WTC11 (cell line): ENCODE results near the gene SLC23A2. TPM values are rescaled to one million over a fixed set of nuclear protein-coding genes. Genes with fewer than 3 reads are reported as not detected.

ENCODE experiments used
- ATAC-seq: fragments of 200-7000 bp; cut with Tn5 transposase; 2 replicates; pipeline ENCODE4 v1.10.0; 2021; ENCODE audit warnings: mild to moderate bottlenecking, moderate library complexity
- CTCF ChIA-PET: fragments of 300-600 bp; sonication (Branson Sonifier 250); formaldehyde crosslinking; loops from one replicate; lab custom pipeline; 2021; ENCODE audit warnings: antibody characterized with exemption; lab: Charles Lee
- POLR2A ChIA-PET: fragments of 350-600 bp; sonication (Branson Sonifier 250); formaldehyde crosslinking; loops from one replicate; lab custom pipeline; 2021; ENCODE audit warnings: antibody characterized with exemption; lab: Charles Lee
- DNase-seq: peaks from one replicate; pipeline ENCODE4 v3.0.0; 2021; ENCODE audit warnings: low spot score
- H3K27ac Mint-ChIP-seq: 2 replicates; pipeline ENCODE4 v1.8.0; 2021; ENCODE audit warnings: mixed read lengths
- H3K27me3 Mint-ChIP-seq: 2 replicates; pipeline ENCODE4 v1.8.0; 2021; ENCODE audit warnings: low read depth, mild to moderate bottlenecking, moderate library complexity, mixed read lengths
- H3K36me3 Mint-ChIP-seq: 2 replicates; pipeline ENCODE4 v1.8.0; 2021; ENCODE audit warnings: mixed read lengths
- H3K4me1 Mint-ChIP-seq: 2 replicates; pipeline ENCODE4 v1.8.0; 2022; ENCODE audit warnings: mixed read lengths
- H3K4me3 Mint-ChIP-seq: 2 replicates; pipeline ENCODE4 v1.8.0; 2021; ENCODE audit warnings: mild to moderate bottlenecking, moderate library complexity, mixed read lengths
- H3K9me3 Mint-ChIP-seq: 2 replicates; pipeline ENCODE4 v1.8.0; 2021; ENCODE audit warnings: mixed read lengths
- AR ChIP-seq: fragments of 250-450 bp; sonication (Bioruptor Pico); IDR thresholded peaks from 2 replicates; pipeline ENCODE4 v1.9.0; 2021; ENCODE audit warnings: mild to moderate bottlenecking
- HMGXB4 ChIP-seq: sonication (generic); formaldehyde crosslinking; IDR thresholded peaks from 2 replicates; pipeline ENCODE4 v1.8.1; 2023; ENCODE audit warnings: mild to moderate bottlenecking, moderate library complexity, missing genetic modification reagents
- SMAD3 ChIP-seq: sonication (generic); formaldehyde crosslinking; IDR thresholded peaks from 2 replicates; pipeline ENCODE4 v1.8.0; 2022; ENCODE audit warnings: missing genetic modification reagents, mild to moderate bottlenecking, borderline replicate concordance
- SP1 ChIP-seq: sonication (generic); formaldehyde crosslinking; conservative IDR thresholded peaks from 2 replicates; pipeline ENCODE4 v1.8.1; 2022; ENCODE audit warnings: missing genetic modification reagents
- ZBTB21 ChIP-seq: sonication (generic); formaldehyde crosslinking; IDR thresholded peaks from 2 replicates; pipeline ENCODE4 v1.8.1; 2023; ENCODE audit warnings: mild to moderate bottlenecking, missing genetic modification reagents, borderline replicate concordance
- ZBTB43 ChIP-seq: sonication (generic); formaldehyde crosslinking; IDR thresholded peaks from 2 replicates; pipeline ENCODE4 v1.8.1; 2023; ENCODE audit warnings: mild to moderate bottlenecking, missing genetic modification reagents
- ZMAT4 ChIP-seq: fragments of 250-450 bp; sonication (Bioruptor Pico); IDR thresholded peaks from 2 replicates; pipeline ENCODE4 v1.9.0; 2021; ENCODE audit warnings: mild to moderate bottlenecking
- ZNF219 ChIP-seq: sonication (generic); formaldehyde crosslinking; IDR thresholded peaks from 2 replicates; pipeline ENCODE4 v1.8.0; 2023; ENCODE audit warnings: missing genetic modification reagents, mild to moderate bottlenecking, borderline replicate concordance
- ZNF232 ChIP-seq: sonication (generic); formaldehyde crosslinking; IDR thresholded peaks from 2 replicates; pipeline ENCODE4 v1.8.0; 2022; ENCODE audit warnings: mild to moderate bottlenecking, missing genetic modification reagents
- ZNF396 ChIP-seq: fragments of 250-450 bp; sonication (Bioruptor Pico); IDR thresholded peaks from 2 replicates; pipeline ENCODE4 v1.8.0; 2021; ENCODE audit warnings: mild to moderate bottlenecking, moderate library complexity, borderline replicate concordance
- ZNF416 ChIP-seq: fragments of 250-450 bp; sonication (Bioruptor Pico); IDR thresholded peaks from 2 replicates; pipeline ENCODE4 v1.9.0; 2021; ENCODE audit warnings: mild to moderate bottlenecking, inconsistent platforms
- ZNF532 ChIP-seq: fragments of 250-450 bp; sonication (Bioruptor Pico); IDR thresholded peaks from 2 replicates; pipeline ENCODE4 v1.9.0; 2021; ENCODE audit warnings: mild to moderate bottlenecking, borderline replicate concordance
- ZNF671 ChIP-seq: fragments of 250-450 bp; sonication (Bioruptor Pico); IDR thresholded peaks from 2 replicates; pipeline ENCODE4 v1.8.0; 2021; ENCODE audit warnings: mild to moderate bottlenecking
- total RNA-seq: library from RNA; stranded (reverse); gene quantifications from 3 replicates; pipeline ENCODE4 v1.2.3, GENCODE V29; 2021
- TF ChIP-seq, protein P1 (sequence below): fragments of 250-450 bp; sonication (Bioruptor Pico); conservative IDR thresholded peaks from 2 replicates; pipeline ENCODE4 v1.9.0; 2021; ENCODE audit warnings: mild to moderate bottlenecking
- TF ChIP-seq, protein P2 (sequence below): fragments of 250-450 bp; sonication (Bioruptor Pico); IDR thresholded peaks from 2 replicates; pipeline ENCODE4 v2.1.2; 2022; ENCODE audit warnings: mild to moderate bottlenecking, moderate library complexity
- TF ChIP-seq, protein P3 (sequence below): sonication (generic); formaldehyde crosslinking; IDR thresholded peaks from 2 replicates; pipeline ENCODE4 v1.8.1; 2022; ENCODE audit warnings: low read depth, mild to moderate bottlenecking, moderate library complexity, missing genetic modification reagents, borderline replicate concordance
- TF ChIP-seq, protein P4 (sequence below): sonication (generic); formaldehyde crosslinking; IDR thresholded peaks from 2 replicates; pipeline ENCODE4 v1.8.1; 2022; ENCODE audit warnings: missing genetic modification reagents, borderline replicate concordance

Gene SLC23A2
- total RNA-seq, 1 experiment from 2014 or later = 14.5 TPM

- TF ChIP-seq, protein P1, sequence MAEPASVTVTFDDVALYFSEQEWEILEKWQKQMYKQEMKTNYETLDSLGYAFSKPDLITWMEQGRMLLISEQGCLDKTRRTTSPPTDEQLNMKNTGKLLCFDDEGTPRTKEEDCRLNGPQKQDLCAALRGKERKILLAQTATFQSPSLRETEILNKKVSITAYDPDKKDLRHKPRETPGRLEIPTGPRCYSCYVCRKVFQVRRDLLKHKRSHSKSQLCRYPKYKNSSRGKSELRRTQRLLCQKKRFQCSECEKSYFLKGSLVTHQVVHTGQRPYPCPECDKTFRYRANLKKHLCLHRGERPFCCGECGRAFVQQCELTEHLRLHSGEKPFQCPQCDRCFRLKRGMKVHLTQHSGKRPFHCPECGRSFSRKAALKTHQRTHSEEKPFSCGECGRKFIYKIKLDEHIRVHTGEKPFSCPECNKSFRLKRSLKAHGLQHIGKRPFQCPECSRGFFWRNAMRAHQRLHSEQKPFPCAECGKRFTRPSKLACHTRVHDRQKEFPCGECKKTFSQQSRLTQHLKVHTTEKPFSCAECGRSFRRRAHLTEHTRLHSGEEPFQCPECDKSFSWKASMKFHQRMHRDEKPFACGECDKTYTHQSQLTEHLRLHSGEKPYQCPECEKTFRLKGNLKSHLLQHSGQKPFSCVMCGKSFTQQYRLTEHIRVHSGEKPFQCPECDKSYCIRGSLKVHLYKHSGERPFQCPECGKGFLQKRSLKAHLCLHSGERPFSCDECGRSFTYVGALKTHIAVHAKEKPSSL (CRISPR knock-in tag) = no peak
- no peak for TF ChIP-seq AR (CRISPR knock-in tag)
Observed at GRCh38 chr20:4811257-4811656, 190.1 kb downstream of the SLC23A2 start (continued).

DNA sequence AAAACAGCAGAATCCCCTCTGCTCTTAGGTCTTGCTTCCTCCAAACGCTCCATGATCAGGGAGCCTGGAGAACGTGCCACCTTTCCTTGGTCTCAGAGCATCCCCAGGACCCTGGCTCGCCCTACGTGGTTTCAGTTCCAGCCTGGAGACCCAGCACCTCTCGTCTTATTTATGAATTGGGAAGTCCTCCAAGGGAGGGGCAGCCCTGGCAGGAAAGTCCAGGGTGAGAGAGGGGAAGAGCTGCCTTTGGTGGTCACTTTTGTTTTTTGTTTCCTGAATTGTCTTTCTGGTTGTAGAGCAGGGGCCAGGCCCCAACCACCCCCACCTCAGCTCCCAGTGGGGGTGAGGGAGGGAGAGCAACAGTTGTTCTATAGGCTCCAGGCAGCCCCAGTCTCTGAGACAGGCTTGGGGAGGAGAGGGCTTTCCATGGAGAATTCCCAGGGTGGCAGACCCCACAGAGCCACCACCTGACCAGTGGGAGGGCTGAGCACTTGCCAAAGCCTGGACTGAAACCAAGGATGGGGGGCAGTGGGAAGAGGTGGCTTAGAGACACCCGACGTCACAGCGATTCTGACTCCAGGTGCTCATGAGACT, 190.8 kb downstream of the SLC23A2 start:
- Mint-ChIP-seq H3K4me3 (no peak overlapping the region), H3K36me3 (no peaks in the 10 kb centered on the region), H3K4me1 (peaks cover 36% of the 10 kb centered on the region), H3K9me3 (no peaks in the 10 kb centered on the region), H3K27ac (no peak overlapping the region), H3K27me3 (no peaks in the 10 kb centered on the region)
- CTCF ChIA-PET = no interaction called here
- POLR2A ChIA-PET = interaction anchor here (0.6 kb wide), 1 partner anchor 401 kb away, joined by 6 read pairs; no protein-coding TSS in a partner anchor
- TF ChIP-seq HMGXB4 (CRISPR knock-in tag) (no peak), ZNF671 (CRISPR knock-in tag) (no peak), ZBTB43 (no peak), SP1 (CRISPR knock-in tag) (no peak), ZNF416 (CRISPR knock-in tag) (no peak), ZBTB21 (CRISPR knock-in tag) (no peak), SMAD3 (CRISPR knock-in tag) (no peak), ZMAT4 (no peak), ZNF232 (CRISPR knock-in tag) (no peak), ZNF219 (CRISPR knock-in tag) (no peak), ZNF532 (CRISPR knock-in tag) (no peak), ZNF396 (CRISPR knock-in tag) (no peak)
- TF ChIP-seq, protein P2, sequence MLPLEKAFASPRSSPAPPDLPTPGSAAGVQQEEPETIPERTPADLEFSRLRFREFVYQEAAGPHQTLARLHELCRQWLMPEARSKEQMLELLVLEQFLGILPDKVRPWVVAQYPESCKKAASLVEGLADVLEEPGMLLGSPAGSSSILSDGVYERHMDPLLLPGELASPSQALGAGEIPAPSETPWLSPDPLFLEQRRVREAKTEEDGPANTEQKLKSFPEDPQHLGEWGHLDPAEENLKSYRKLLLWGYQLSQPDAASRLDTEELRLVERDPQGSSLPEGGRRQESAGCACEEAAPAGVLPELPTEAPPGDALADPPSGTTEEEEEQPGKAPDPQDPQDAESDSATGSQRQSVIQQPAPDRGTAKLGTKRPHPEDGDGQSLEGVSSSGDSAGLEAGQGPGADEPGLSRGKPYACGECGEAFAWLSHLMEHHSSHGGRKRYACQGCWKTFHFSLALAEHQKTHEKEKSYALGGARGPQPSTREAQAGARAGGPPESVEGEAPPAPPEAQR (CRISPR knock-in tag) = no peak
- TF ChIP-seq, protein P3, sequence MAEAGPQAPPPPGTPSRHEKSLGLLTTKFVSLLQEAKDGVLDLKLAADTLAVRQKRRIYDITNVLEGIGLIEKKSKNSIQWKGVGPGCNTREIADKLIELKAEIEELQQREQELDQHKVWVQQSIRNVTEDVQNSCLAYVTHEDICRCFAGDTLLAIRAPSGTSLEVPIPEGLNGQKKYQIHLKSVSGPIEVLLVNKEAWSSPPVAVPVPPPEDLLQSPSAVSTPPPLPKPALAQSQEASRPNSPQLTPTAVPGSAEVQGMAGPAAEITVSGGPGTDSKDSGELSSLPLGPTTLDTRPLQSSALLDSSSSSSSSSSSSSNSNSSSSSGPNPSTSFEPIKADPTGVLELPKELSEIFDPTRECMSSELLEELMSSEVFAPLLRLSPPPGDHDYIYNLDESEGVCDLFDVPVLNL (CRISPR knock-in tag) = no peak
- TF ChIP-seq, protein P4, sequence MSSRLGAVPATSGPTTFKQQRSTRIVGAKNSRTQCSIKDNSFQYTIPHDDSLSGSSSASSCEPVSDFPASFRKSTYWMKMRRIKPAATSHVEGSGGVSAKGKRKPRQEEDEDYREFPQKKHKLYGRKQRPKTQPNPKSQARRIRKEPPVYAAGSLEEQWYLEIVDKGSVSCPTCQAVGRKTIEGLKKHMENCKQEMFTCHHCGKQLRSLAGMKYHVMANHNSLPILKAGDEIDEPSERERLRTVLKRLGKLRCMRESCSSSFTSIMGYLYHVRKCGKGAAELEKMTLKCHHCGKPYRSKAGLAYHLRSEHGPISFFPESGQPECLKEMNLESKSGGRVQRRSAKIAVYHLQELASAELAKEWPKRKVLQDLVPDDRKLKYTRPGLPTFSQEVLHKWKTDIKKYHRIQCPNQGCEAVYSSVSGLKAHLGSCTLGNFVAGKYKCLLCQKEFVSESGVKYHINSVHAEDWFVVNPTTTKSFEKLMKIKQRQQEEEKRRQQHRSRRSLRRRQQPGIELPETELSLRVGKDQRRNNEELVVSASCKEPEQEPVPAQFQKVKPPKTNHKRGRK (CRISPR knock-in tag) = no peak
- ATAC-seq = no peak
- DNase-seq = no peak
